Ovary (tissue), 3 donors: Measurements from ENCODE around the gene SEMA5A.

Source experiments
- CTCF ChIP-seq, 3 donors: fragments of 450-650 bp in 2 of 3; fragments of 200-600 bp in 1 of 3; IDR thresholded peaks; one replicate each; pipeline versions ENCODE4 v1.5.1 to v1.8.0; 2016 to 2022; ENCODE audit warnings: antibody characterized with exemption in 3 of 3, mild to moderate bottlenecking in 1 of 3
- POLR2A ChIP-seq: fragments of 450-650 bp; IDR thresholded peaks from one replicate; pipeline ENCODE4 v1.6.1; 2017; ENCODE audit warnings: antibody characterized with exemption, mild to moderate bottlenecking, moderate library complexity
- donor health status: DM: no; HTN: no; CAD: no.

- TF ChIP-seq CTCF (IDR thresholded peaks at IDR 0.05), result no peak
- TF ChIP-seq POLR2A, result no peak
These were observed 195.5 kb downstream of the SEMA5A start for GRCh38 chr5:9350301-9350797.
